ENCODE data around the gene PDHB.
"Not testable (repeated sequence)": the region's sequence is repeated elsewhere in the genome, so short reads cannot be mapped to it uniquely, and the experiment has no call there.

PDHB gene

DNA sequence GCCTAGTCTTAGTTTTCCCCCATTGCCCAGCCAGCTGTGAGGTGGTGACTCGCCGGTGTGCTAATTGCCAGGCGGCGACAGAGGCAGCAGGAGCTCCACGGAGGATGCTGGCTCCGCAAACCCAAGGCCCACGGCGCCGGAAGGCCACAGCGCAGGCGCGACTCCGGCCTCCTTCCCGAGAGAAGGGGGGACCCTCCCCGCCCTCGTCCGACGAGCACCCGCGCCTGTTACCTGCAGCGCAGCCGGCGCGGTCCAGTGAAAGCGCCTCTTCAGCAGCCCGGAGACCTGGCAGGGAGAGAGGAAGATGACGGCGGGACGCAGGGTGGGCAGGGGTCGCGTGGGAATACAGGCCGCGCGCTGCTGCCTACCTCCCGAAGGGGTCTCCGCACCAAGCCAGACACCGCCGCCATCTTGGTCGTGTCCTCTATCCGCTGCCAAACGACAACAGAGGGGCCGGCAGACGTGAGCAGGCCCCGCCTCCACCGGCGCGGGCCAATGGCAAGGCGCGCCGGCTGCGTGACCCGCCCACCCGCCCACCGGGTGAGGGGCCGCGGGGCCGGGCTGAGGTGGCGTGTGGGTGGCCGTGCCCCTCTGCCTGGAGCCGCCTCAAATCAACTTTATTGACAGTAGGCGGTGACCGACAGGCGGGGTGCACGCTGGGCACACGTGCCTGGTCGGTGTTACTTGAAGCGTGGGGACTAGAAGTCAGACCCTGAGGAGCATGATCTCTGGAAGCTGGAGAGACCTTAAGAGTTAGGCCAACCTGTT lies at the start of gene PDHB:
TSS of gene PDHB (minus strand) at position 433 of the 768 bp plus-strand sequence. CDS start at position 410, 23 bp downstream.
- peak; percentile 79 for DNase-seq (ENCODE audit: low read depth)

DNA sequence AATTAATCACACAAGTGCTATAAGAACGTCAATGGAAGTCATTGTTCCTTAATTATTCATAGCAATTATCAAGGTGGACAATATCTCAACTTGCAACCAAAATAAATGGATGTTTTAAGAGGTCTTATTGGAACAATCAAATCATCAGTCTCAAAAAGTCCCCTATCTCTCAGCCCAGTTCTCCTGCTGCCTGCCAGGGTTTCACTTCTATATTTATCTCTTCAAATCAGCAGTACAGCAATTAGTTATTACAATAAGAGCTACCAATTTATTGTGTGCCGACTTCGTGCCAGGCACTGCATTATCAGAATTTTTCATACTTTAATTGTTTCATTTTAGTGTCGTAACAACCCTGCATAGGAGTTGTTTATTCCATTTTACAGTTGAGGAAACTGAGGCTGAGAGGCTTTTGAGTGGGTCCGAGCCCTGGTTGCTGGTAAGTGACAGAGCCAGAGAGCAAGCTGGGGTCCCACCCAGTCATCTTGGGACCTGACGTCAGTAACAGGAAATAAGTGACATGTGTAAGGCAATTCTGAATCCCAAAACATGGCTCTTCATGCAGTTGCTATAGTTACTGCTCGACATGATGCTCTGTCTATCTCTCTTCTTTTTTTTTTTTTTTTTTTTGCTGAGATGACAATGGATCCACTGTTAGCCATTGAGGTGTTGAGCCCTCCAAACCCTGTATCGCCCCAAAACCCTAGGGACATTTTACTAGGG lies 49.4 kb upstream of the PDHB start:
- DNase-seq (ENCODE audit: low read depth), result no peak

DNA sequence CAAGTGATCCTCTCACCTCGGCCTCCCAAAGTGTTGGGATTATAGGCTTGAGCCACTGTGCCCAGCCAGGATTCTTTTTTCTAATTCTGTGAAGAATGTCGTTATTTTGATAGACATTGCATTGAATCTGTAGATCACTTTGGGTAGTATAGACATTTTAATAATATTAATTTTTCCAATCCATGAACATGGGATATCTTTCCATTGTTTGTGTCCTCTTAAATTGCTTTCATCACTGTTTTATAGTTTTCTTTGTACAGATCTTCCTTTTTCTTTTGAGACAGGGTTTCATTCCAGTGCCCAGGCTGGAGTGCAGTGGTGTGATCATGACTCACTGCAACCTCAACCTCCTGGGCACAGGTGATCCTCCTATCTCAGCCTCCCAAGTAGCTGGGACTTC lies 46.7 kb upstream of the PDHB start:
- DNase-seq (ENCODE audit: low read depth), result no peak

DNA sequence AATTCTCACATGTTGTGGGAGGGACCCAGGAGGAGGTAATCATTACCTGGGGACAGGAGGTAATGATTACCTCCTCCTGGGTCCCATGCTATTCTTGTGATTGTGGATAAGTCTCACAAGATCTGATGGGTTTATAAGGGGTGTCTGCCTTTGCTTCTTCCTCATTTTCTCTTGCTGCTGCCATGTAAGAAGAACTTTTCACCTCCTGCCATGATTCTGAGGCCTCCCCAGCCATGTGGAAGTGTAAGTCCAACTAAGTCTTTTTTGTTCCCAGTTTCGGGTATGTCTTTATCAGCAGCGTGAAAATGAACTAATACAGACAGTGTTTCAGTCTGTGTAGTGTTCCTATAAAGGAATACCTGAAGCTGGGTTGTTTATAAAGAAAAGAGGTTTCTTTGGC lies 45.1 kb upstream of the PDHB start:
- DNase-seq (ENCODE audit: low read depth), result no peak

DNA sequence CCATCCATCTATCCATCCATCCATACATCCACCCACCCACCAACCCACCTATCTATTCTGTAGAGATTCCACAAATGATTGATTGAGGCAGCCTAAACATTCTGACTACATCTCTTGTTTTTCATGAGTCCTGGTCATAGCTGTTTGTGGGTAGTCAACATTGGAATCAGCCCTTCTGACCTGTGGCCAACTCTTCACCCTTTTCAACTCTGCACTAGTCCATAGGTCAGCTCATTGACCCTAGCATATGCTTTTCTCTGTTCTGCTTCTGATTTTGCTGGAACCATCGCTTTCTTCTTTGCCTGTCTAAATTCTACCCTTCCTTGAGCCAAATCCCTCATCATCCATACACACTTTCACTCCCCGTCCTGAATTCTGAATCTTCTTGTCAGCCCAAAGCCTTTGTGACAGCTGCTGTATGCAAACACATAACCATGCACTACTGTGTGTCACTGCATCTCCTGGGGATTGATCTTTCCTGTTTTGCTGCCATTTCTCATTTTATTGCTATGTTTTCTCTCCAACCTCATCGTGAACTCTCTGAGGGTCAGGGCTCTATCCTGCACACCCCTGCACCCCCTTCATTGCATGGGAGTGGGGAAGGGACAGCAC lies 41.4 kb upstream of the PDHB start:
- DNase-seq (ENCODE audit: low read depth), result no peak

DNA sequence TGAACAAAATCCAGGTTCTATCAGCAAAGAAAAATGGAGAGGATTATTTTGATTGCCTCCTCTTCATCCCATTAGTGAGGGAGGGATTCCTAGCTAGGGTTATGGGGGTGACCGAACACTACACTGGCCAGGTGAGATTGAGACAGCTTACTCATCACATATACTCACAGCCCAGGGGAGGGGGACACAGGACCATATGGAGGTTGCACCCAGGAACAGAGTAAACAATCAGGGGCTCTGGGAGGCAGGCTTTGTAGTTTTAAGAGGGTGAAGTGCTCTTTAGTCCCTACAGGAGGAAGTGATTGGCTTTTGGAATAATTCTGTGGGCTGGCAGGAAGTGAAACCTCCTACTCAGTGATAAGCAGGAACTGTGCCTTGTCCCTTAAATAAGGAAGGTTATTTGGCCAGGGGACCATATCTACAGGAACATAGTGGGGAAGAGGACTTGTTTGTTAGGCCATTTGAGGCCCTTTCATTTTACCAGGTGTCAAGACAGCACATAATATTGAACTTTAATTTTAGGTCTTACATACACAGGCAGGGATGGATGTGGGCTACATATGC lies 40.8 kb upstream of the PDHB start:
- DNase-seq (ENCODE audit: low read depth), result no peak

DNA sequence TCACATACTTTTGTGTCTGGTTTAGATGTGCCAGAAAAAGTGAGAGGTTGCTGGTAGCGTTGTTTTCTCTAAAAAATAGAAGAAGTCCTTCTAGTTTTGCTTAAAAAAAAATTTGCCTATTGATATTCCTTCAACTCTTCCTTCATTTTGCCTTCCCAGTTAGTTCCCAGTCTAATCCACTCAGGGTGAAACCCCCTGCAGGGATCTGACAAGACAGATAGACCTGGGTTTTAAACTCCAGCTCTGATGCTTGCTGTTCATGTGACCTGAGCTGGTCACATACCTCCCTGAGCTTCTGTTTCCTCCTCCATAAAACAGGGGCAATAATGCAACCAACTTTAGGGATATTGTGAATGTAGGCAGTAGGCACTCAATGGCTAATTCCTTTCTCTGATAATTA lies 39.6 kb upstream of the PDHB start:
- DNase-seq (ENCODE audit: low read depth), result no peak

DNA sequence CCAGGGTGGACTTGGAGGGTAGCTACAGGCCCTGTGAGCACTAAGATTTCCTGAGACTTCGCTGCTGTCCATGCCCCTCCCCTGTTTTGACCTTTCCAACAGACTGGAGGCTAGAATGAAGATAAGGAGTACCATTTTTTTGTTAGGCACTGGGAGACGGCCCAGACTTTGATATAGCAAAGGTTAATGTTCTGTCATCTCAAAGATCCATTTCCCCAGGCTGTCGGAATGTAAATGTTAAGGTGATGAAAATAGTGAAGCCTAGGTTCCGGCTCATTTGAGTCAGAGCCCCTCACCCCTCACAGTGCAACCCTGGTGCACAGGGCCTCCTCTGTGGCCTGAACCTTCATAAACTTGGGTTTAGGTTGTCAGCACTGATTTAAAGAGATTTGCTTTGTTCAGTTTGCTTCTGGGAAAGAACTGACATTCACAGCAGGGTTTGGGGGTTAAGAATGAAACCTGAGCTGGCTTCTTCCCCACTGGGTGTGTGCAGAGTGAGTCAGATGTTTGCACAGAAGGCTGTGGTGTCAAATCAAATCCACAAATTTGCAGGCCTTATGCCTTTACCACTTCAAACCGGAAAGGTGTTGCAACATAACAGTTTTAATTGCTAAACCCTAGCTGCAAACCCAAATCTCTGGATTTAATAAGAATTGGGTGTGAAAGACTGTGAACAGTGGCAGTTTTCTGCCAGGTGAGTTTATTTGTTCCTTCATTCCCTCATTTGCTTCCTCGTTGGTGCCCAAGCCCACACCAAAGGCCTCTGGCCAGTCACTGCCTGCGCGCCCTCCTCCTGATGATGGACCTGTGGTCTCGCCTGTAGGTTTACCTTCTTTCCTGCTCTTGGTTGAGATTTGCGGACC lies 37.6 kb upstream of the PDHB start:
- DNase-seq (ENCODE audit: low read depth), result peak; percentile 92

DNA sequence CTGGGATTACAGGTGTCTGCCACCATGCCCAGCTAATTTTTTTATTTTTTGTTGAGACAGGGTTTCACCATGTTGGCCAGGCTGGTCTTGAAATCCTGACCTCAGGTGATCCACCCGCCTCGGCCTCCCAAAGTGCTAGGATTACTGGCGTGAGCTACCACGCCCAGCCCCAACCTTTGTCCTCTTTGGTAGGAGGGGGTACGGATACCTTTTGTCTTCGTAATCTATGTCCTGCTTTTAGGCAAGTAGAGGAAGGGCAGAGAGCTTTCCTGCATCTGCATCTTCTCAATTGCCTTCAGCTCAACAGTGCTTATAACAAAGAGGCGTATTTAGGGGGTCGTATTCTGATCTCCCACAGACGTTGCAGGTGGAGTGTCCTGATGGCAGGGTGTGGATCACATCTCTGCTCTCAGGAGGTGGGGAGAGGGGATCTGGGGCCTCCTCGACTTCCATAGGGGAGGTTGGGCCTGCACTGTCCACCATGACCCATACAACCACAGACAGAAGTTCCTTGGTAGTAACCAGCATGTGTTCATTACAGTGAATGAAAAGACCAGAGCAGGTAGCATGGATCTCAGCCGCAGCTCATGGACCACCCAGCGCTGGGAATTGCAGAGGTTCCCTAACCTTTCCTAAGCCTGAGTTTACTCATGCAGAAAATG lies 36.9 kb upstream of the PDHB start:
- no peak for DNase-seq (ENCODE audit: low read depth)

DNA sequence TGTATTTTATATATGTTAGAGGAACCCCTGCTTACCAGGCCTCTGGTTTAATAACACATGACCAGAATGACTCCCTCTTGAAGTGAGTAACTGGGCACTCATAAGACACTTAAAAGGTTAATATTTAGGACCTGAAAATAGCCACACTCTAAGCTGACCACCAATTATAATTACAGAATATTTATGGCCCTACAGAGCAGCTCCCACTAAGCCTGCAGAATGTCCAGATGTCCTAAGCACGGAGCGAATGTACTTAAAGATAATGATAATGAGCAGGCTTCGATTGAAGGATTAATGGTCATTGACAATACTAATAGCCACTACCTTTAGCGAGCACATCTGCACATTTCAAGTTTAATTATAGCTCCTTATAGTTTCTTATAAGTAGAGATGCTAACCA lies 35.5 kb upstream of the PDHB start:
- DNase-seq (ENCODE audit: low read depth), result no peak

DNA sequence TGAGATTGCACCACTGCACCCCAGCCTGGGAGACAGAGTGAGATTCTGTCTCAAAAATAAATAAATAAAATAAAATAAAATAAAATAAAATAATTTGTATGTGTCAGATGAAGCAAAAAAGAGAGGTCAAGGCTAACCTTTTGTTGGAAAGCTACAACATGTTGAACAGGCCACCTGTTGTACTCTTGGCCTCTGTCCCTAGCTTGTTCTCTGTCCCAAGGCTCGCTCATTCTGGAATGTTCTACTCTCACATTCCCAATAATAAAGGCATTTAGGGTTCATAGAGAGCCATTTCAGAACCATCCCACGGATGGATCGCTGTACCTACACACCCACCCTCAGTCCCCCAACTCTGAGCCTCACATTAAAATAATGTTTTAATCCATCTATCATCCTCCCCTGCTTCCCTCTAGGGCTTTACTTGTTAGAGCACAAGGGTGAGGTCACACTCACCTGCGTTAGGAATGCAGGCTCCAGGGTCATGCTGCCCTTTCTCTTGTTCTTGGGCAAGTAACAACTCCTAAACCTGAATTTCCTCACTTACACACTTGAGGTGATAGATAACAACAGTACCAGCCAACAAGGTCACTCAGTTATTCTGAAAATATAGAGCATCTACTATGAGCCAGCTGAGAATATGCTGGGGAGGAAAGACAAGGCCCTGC lies 33.4 kb upstream of the PDHB start:
- DNase-seq (ENCODE audit: low read depth), result no peak

DNA sequence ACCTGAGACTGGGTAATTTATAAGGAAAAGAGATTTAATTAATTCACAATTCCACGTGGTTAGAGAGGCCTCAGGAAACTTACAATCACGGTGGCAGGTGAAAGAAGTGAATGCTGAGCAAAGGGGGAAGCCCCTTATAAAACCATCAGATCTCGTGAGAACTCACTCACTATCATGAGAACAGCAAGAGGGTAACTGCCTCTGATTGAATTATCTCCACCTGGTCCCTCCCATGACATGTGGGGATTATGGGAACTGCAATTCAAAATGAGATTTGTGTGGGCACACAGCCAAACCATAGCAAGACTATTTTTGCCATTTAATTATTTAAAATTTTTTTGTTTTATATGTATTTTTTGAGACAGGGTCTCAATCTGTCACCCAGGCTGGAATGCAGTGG lies 31.2 kb upstream of the PDHB start:
- no peak for DNase-seq (ENCODE audit: low read depth)

DNA sequence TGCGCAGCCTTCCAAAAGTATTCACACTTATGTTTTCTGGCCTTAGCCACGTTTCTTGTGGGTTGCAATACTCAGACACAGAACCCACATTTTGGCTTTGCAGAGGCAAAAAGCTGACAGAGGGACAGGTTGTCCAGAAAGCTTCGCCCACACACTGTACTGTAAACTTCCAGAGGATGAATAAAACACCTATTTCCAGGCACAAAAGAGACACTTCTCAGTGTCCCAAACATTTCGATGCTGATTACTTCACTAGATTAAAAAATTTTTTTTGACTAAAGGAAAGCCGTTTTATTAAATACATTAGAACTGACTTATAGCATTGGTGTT lies 30.3 kb upstream of the PDHB start:
- no peak for DNase-seq (ENCODE audit: low read depth)

DNA sequence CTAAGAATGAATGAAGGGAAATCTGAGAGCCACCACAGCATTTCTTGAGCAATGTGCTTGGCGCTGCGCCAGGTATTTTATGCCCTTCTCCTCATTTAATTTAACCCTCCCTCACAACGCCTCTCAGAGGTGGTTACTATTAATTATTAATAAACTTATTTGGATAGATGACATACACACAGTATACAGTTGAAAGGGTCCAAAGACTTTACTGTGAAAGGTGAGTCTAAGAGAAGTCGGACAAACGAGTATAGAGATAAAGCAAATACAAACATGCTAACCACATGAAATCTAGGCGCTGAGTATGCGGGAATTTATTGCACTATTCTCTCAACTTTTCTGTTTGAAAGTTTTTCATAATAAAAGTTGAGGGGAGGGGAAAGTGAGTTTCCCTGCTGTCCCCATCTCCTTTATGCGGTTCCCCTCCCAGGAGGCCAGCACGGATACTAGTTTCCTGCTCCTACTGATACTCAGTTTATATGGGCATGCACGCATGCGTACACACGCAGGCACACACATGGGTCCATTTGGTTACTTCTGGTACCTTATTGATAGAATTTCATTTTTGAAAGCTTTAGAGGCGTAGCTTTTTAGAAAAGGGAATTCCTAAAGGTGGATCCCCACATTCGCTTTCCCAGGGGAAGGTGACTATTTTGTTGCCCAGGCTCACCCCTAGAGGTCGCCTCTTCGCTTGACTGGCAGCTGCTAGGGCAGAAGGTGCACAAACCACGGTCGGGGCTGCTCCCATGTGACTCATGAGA lies 29.7 kb upstream of the PDHB start:
- peak; percentile 79 for DNase-seq (ENCODE audit: low read depth)

DNA sequence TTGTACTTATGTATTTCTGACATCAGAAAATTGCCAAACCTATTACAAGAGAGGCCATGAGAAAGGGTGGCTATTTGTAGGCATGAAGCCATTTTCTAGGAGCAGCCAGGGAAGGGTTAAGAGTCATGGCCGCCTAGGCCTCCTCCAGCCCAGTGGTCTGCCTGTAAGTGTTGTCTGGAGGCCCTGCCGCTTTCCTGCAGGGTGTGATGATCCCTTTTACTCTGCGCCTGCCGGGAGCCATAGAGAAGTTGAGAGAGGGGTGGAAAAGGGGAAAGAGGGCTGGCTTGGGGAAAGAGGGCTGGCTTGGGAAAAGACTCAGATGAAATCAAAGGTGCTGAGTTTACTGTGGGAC lies 29.2 kb upstream of the PDHB start:
- no peak for DNase-seq (ENCODE audit: low read depth)

DNA sequence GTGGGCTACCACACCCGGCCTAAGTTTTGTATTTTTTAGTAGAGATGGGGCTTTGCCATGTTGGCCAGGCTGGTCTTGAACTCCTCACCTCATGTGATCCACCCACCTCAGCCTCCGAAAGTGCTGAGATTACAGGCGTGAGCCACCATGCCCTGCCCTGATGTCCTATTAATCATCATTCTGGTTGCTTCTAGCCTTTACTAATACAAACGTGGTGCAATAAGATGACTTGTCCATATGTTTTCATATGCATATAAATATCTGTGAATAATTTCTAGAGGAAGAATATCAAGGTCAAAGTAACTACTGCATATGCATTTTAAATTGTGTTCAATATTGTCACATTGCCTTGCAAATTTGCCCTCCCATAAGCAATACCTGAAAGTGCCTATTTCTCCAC lies 25.5 kb upstream of the PDHB start:
- DNase-seq (ENCODE audit: low read depth), result no peak

DNA sequence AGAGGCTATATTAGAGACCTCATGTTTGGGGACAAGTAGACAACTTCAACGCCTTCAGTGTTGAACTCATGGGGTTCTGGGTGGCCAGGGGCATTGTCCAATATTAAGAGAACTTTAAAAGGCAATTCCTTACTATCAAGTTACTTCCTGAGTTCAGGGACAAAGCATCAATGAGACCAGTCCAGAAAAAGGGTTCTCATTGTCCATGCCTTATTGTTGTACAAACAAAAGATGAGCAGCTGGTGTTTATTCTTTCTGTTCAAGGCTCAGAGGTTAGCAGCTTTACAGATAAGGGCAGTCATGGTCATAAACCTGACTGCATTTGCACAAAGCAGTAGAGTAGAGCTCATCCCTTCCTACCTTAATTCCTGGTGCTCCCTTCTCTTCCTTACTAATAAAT lies 18.5 kb upstream of the PDHB start:
- DNase-seq (ENCODE audit: low read depth), result no peak

DNA sequence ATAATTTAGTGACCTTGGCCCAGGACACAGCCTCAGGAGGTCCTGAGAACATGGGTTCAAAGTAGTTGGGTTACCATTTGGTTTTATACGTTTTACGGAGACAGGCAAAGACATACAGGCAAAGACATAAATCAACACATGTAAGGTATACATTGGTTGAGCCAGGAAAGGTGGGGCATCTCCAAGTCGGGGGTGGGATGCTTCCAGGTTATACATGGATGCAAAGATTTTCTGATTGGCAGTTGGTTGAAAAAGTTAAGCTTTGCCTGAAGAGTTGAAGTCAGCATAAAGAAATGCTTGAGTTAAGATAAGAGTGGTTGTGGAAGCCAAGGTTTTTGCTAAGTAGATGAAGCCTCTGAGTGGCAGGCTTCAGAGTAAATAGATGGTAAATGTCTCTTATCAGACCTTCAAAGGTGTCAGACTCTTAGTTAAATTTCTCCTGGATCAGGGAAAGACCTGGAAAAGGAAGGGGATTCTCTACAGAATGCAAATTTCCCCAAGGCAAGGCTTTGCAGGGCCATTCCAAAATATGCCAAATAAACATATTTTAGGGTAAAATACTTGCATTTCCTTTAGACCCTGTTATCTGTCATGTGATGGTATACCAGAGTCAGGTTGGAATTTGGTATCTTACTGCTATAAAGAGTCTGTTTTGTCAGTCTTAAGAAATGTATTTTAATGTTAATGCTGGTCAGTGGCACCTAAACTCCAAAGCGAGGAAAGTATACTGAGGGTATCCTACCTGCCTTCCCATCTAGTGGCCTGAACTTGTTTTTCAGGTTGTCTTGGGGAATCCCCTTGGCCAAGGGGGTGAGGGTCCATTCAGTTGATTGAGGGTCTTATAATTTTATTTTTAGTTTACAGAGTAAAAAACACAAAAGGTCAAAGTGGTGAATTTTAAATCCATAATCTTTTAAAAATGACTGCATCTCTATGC lies 8.2 kb upstream of the PDHB start:
- no peak for DNase-seq (ENCODE audit: low read depth)

DNA sequence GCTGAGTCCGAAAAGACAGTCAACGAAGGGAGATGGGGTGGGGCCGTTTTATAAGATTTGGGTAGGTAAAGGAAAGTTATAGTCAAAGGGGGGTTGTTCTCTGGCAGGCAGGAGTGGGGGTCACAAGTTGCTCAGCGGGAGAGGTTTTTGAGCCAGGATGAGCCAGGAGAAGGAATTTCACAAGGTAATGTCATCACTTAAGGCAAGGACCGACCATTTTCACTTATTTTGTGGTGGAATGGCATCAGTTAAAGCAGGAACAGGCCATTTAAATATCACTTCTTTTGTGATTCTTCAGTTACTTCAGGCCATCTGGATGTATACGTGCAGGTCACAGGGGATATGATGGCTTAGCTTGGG lies 7.3 kb upstream of the PDHB start:
- not testable (repeated sequence) for DNase-seq (ENCODE audit: low read depth)

All from amniotic epithelial cell (primary cell).